GM08714 (cell line): Measurements from ENCODE around the gene STXBP4.

Experiments
- H3K4me3 ChIP-seq: fragments of 200-500 bp; sonication (Bioruptor generic); 2 replicates; pipeline ENCODE4 v1.5.1; 2014; ENCODE audit warnings: mild to moderate bottlenecking, low read length, inconsistent platforms
- ZNF274 ChIP-seq: IDR thresholded peaks from 2 replicates; pipeline ENCODE4 v1.6.1; 2012; ENCODE audit warnings: mild to moderate bottlenecking, low read depth, low read length

The STXBP4 gene

DNA sequence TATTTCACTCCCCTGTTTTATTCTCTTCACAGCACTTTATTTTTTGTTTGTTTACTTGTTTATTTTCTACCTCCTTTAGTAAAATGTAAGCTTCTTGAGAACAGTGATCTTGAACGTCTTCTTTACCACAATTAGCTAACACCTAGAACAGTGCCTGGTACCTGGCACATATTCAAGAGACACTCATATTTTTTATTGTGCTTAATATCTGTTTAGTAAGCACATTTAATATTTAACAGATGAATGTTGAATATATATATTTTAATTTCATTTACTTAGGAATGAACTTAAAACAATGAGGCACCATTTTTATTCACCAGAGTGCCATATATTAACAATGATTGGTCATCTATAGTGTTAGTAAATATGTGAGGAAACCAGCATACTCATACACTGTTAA lies 130.2 kb downstream of the STXBP4 start:
- no peak for TF ChIP-seq ZNF274

GRCh38 chr17:55110521-55110920 lies 142.0 kb downstream of the STXBP4 start:
- TF ChIP-seq ZNF274: no peak
- H3K4me3 ChIP-seq: no peak overlapping the region

More for the DNA sequence above, 130.2 kb downstream of the STXBP4 start:
- H3K4me3 ChIP-seq: no peak overlapping the region

- no peak for TF ChIP-seq ZNF274
- H3K4me3 ChIP-seq: no peak overlapping the region
Measured at GRCh38 chr17:55114283-55114682, 145.7 kb downstream of the STXBP4 start.

DNA sequence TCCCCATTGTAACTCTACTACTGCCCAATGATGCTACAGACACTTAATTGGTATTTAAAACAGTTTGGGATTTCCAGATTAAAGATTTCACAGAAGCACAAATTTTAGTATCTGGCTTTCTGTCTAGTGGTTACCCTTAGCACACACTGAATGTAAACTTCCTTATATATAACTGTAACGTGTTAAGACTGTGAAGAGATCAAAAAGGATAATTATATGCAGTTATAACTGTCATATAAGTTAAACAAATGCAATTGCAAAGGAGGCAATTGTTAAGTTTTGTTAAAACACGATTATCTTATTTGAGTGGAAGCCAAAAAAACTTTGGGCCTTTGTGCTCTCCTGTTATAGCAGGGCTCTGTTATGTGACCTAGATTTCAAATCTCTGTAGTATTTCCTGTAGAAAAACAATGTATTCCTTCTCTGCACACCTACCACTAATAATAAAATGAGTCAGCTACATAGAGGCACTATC lies 147.9 kb downstream of the STXBP4 start:
- no peak overlapping the region for H3K4me3 ChIP-seq
- TF ChIP-seq ZNF274: no peak

- H3K4me3 ChIP-seq: no peak overlapping the region
Measured at GRCh38 chr17:55117164-55117563, 148.6 kb downstream of the STXBP4 start.

DNA sequence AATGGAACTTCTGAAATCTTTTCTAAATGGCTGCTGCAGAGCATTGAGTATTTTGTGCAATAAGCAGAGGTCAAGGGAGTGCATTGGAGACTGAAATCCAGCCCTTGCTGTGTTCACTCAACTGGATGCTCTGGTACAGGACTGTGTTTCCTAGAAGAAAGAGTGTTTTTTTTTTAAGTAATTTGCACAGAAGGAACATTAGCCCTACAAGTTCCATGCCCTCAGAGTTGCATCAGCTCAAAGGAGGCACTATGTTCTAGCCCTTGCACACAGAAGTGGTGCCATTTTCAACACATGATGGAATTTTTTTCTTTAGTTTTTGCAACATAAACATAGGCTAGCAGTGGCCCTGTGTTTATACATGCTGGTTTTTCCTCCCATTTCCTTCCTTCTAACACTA lies 152.1 kb downstream of the STXBP4 start:
- H3K4me3 ChIP-seq: no peak overlapping the region
- TF ChIP-seq ZNF274: no peak

More at GRCh38 chr17:55117164-55117563, 148.6 kb downstream of the STXBP4 start:
- TF ChIP-seq ZNF274: no peak

DNA sequence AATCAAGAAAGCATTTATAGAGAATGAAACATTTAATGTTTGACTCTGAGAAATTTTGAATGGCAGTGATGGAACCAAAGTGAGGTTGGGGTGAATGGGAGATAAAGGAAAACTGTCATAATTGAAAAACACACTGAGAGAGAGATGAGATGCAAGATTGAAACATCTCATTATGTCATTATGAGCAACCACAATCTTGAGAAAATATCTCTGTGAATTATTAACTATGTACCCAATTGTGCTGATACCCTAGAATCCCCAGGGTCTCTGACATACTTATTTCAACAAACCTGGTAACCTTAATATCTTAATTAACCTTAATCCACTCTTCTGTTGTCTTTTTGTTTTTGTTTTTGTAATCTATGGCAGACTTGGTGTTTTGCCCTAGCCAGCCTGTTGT lies 152.7 kb downstream of the STXBP4 start:
- no peak for TF ChIP-seq ZNF274
- H3K4me3 ChIP-seq: no peak overlapping the region

GRCh38 chr17:55122114-55122513 lies 153.5 kb downstream of the STXBP4 start:
- no peak overlapping the region for H3K4me3 ChIP-seq
- TF ChIP-seq ZNF274: no peak

GRCh38 chr17:55124730-55125360 lies 156.3 kb downstream of the STXBP4 start:
- no peak overlapping the region for H3K4me3 ChIP-seq
- TF ChIP-seq ZNF274: no peak

DNA sequence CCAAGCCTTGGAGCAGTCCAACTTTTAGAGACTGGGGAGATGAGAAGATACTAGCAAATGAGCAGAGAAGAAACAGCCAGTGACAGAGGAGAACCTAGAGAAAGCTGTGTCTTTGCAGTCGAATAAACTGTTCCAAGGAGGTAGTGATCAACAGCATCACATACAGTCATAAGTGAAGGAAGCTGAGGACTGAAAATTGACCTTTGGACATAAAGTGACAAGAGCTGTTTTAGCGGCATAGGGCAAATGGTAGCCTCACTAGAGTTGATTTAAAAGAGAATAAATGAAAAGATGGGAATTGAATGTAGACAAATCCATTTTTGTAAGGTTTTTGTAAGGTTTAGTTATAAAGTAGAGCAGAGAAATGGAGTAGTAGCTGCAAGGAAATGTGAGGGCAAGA lies 165.0 kb downstream of the STXBP4 start:
- no peak overlapping the region for H3K4me3 ChIP-seq

GRCh38 chr17:55134486-55135157 lies 166.1 kb downstream of the STXBP4 start:
- no peak for TF ChIP-seq ZNF274
- H3K4me3 ChIP-seq: no peak overlapping the region

More for the DNA sequence above, 165.0 kb downstream of the STXBP4 start:
- TF ChIP-seq ZNF274: no peak

GRCh38 chr17:55140809-55141208 lies 172.2 kb downstream of the STXBP4 start:
- no peak for TF ChIP-seq ZNF274
- no peak overlapping the region for H3K4me3 ChIP-seq

DNA sequence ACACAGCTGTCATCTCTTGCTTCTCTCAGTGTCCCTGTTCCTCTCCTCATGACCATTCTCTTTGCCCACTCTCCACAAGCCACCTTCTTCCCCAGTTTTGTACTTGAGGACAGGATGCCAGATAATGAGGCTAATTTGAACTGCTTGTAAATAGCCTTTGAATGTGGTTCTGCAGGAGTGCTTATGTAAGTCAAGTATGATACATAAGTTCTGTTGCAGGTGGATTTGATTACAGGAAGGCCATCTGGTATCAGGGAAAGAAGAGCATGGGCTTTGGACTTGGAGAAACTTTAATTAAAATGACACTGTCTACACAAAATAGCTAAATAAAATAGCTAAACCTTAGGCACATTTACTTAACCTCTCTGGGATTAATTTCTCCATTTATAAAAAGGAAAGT lies 176.0 kb downstream of the STXBP4 start:
- no peak overlapping the region for H3K4me3 ChIP-seq
- TF ChIP-seq ZNF274: no peak

GRCh38 chr17:55149485-55149884 lies 180.9 kb downstream of the STXBP4 start:
- TF ChIP-seq ZNF274: no peak

GRCh38 chr17:55152236-55152635 lies 183.7 kb downstream of the STXBP4 start:
- TF ChIP-seq ZNF274: no peak
- H3K4me3 ChIP-seq: no peak overlapping the region

More at GRCh38 chr17:55149485-55149884, 180.9 kb downstream of the STXBP4 start:
- H3K4me3 ChIP-seq: no peak overlapping the region
